A549 (cell line): ENCODE measurements around the gene YOD1. TPM values are rescaled to one million over a fixed set of nuclear protein-coding genes. Genes with fewer than 3 reads are reported as not detected.

Experiments
- ATAC-seq, 2 experiments: fragments of 200-7000 bp in 1 of 2; fragments of >200 bp in 1 of 2; cut with Nextera tagmentation in 1 of 2; cut with Tn5 transposase in 1 of 2; 3 replicates each; pipeline versions ENCODE4 v1.8.0 to v1.9.1; 2018 to 2020; ENCODE audit warnings: mild to moderate bottlenecking in 1 of 2, moderate library complexity in 1 of 2
- CTCF ChIA-PET: fragments of 300-600 bp; sonication (Branson Sonifier 250); formaldehyde crosslinking; extraction: SDS; loops from one replicate; lab custom pipeline; 2021; ENCODE audit warnings: antibody characterized with exemption, inconsistent platforms; lab: Yijun Ruan, JAX
- POLR2A ChIA-PET: fragments of 350-600 bp; formaldehyde crosslinking; extraction: SDS; loops from one replicate; lab custom pipeline; 2021; ENCODE audit warnings: antibody characterized with exemption, inconsistent platforms; lab: Yijun Ruan, JAX
- DNase-seq, 2 experiments: peaks; one replicate each; pipeline versions ENCODE4 v3.0.0 to v3.0.0-alpha.2; 2011 to 2016; ENCODE audit warnings: low read depth in 1 of 2, low spot score in 1 of 2
- FAIRE-seq: peaks from 2 replicates; lab custom pipeline; 2011; peaks lifted over from hg19 to GRCh38; lab: Jason Lieb, UNC
- H3K27ac ChIP-seq, 2 experiments: fragments of >200 bp; sonication (Bioruptor Twin); formaldehyde crosslinking; 3 replicates each; pipeline ENCODE4 v1.5.1; 2016 to 2017
- H3K4me1 ChIP-seq: fragments of >200 bp; sonication (Bioruptor Twin); formaldehyde crosslinking; 3 replicates; pipeline ENCODE4 v1.6.1; 2016
- H3K4me2 ChIP-seq: fragments of >200 bp; sonication (Bioruptor Twin); formaldehyde crosslinking; 3 replicates; pipeline ENCODE4 v1.6.1; 2016
- H3K4me3 ChIP-seq: fragments of >200 bp; sonication (Bioruptor Twin); formaldehyde crosslinking; 3 replicates; pipeline ENCODE4 v1.5.1; 2016
- H3K9me3 ChIP-seq: fragments of >200 bp; sonication (Bioruptor Twin); formaldehyde crosslinking; 3 replicates; pipeline ENCODE4 v1.6.1; 2016
- CBX2 ChIP-seq: fragments of 200-600 bp; sonication (generic); IDR thresholded peaks from 2 replicates; pipeline ENCODE4 v1.6.1; 2016; ENCODE audit warnings: low read depth, mild to moderate bottlenecking, borderline replicate concordance
- CBX8 ChIP-seq: fragments of 200-600 bp; sonication (generic); IDR thresholded peaks from 2 replicates; pipeline ENCODE4 v1.6.1; 2016
- CEBPB ChIP-seq, 2 experiments: fragments of >200 bp in 1 of 2; sonication (Bioruptor Twin) in 1 of 2; formaldehyde crosslinking in 1 of 2; IDR thresholded peaks; 2 replicates each; pipeline ENCODE4 v1.6.1; 2012 to 2016
- CHD4 ChIP-seq: fragments of 200-600 bp; sonication (generic); IDR thresholded peaks from 2 replicates; pipeline ENCODE4 v1.6.1; 2016; ENCODE audit warnings: antibody characterized with exemption, mild to moderate bottlenecking, borderline replicate concordance
- EHMT2 ChIP-seq: fragments of 200-600 bp; sonication (generic); IDR thresholded peaks from 2 replicates; pipeline ENCODE4 v1.6.1; 2016; ENCODE audit warnings: antibody characterized with exemption, low read depth, mild to moderate bottlenecking, moderate library complexity
- HEYL ChIP-seq: fragments of 250-450 bp; sonication (Bioruptor Pico); IDR thresholded peaks from 2 replicates; pipeline ENCODE4 v1.8.0; 2021; ENCODE audit warnings: mild to moderate bottlenecking, moderate library complexity
- HOXB13 ChIP-seq: fragments of 250-450 bp; sonication (Bioruptor Pico); IDR thresholded peaks from 2 replicates; pipeline ENCODE4 v1.5.0; 2020; ENCODE audit warnings: low read depth, mild to moderate bottlenecking, moderate library complexity
- HOXB5 ChIP-seq: fragments of 250-450 bp; sonication (Bioruptor Pico); IDR thresholded peaks from 2 replicates; pipeline ENCODE4 v1.5.0; 2020; ENCODE audit warnings: mild to moderate bottlenecking, moderate library complexity
- JUN ChIP-seq, 2 experiments: fragments of >200 bp; sonication (Bioruptor Twin); formaldehyde crosslinking; IDR thresholded peaks; 2 replicates in 1 of 2; 3 replicates in 1 of 2; pipeline ENCODE4 v1.6.1; 2016 to 2017
- JUNB ChIP-seq: fragments of >200 bp; sonication (Bioruptor Twin); formaldehyde crosslinking; IDR thresholded peaks from 2 replicates; pipeline ENCODE4 v1.6.1; 2016
- MYC ChIP-seq: IDR thresholded peaks from 2 replicates; pipeline ENCODE4 v1.6.1; 2012; ENCODE audit warnings: mild to moderate bottlenecking, inconsistent platforms, low read length, improper control_type of control experiment, borderline replicate concordance
- NFE2L2 ChIP-seq: fragments of 150-350 bp; conservative IDR thresholded peaks from 2 replicates; pipeline ENCODE4 v1.6.1; 2014; ENCODE audit warnings: low read length
- POLR2AphosphoS2 ChIP-seq: conservative IDR thresholded peaks from 2 replicates; pipeline ENCODE4 v1.6.1; 2012; ENCODE audit warnings: low read length, improper control_type of control experiment, inconsistent platforms
- TFCP2L1 ChIP-seq: fragments of 250-450 bp; sonication (Bioruptor Pico); IDR thresholded peaks from 2 replicates; pipeline ENCODE4 v1.5.0; 2021; ENCODE audit warnings: mild to moderate bottlenecking
- WGBS: methylation state at CpG from one replicate; pipeline ENCODE4 v1.1.6; 2017; ENCODE audit errors: missing lambda C conversion rate; 5-methylcytosine and 5-hydroxymethylcytosine counted together
- polyA plus RNA-seq, 4 experiments: library from polyadenylated mRNA; depleted of rRNA in 3 of 4; stranded (reverse); fragments of >200 nt; fragmentation: RNase III in 1 of 4; extraction: RNeasy Plus Mini Kit Qiagen cat#74134 plus additional on column Dnase treatment in 1 of 4; gene quantifications; 2 replicates in 3 of 4; 3 replicates in 1 of 4; pipeline ENCODE4 v1.2.3, GENCODE V29; 2011 to 2017
- TF ChIP-seq, protein P1 (sequence below): fragments of 450-650 bp; IDR thresholded peaks from 2 replicates; pipeline ENCODE4 v1.6.1; 2014; ENCODE audit warnings: antibody characterized with exemption
- TF ChIP-seq, protein P2 (sequence below): IDR thresholded peaks from 2 replicates; pipeline ENCODE4 v1.6.1; 2012
- TF ChIP-seq, protein P3 (sequence below): IDR thresholded peaks from 2 replicates; pipeline ENCODE4 v1.6.1; 2012; ENCODE audit warnings: low read depth, borderline replicate concordance
- TF ChIP-seq, protein P4 (sequence below): fragments of 250-450 bp; sonication (Bioruptor Pico); IDR thresholded peaks from 2 replicates; pipeline ENCODE4 v1.5.0; 2021; ENCODE audit warnings: mild to moderate bottlenecking, moderate library complexity, borderline replicate concordance
- TF ChIP-seq, protein P5 (sequence below): fragments of >200 bp; sonication (Bioruptor Twin); formaldehyde crosslinking; IDR thresholded peaks from 3 replicates; pipeline ENCODE4 v1.6.1; 2016
- TF ChIP-seq, protein P6 (sequence below): fragments of 250-450 bp; sonication (Bioruptor Pico); IDR thresholded peaks from 2 replicates; pipeline ENCODE4 v1.5.0; 2020; ENCODE audit warnings: low read depth, mild to moderate bottlenecking, moderate library complexity

YOD1 gene
- polyA plus RNA-seq, 2 of the 4 experiments (the other 2 are of a cell fraction): 7.0 to 10.3 TPM

DNA sequence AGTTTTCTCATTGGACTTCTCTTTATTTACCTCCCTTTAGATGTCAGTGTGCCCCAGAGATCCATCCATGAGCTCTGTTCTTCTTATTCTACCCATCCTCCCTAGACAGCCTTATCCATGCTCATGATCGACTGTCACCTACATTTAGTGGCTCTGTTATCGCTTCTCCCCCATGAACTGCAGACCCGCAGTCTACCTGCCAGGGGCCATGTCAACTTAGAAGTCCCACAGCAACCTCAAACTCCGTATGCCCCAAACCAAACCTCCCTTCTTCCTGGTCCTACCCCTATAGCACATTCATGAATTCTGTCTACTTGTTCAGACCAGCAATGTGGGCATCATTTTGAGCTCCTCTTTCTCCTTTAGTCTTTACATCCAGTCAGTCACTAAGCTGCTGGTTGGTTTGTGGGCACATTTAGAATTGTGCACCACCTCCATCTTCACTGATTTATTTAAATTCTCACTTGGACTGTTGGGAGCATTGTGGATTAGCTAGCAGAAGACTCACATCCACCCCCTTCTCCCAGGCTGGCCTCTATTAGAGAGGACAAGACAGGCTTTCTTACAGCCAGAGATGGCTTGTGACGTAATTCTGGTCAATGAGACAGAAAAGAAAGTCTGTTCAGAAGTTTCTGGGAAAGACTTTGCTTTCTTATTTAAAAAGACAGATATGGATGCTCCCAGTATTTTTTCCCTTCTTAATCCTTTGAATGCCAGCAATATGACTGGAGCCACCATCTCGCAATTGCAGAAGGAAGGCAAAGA is 37.5 kb downstream of the YOD1 start (continued):
- TF ChIP-seq, protein P1, sequence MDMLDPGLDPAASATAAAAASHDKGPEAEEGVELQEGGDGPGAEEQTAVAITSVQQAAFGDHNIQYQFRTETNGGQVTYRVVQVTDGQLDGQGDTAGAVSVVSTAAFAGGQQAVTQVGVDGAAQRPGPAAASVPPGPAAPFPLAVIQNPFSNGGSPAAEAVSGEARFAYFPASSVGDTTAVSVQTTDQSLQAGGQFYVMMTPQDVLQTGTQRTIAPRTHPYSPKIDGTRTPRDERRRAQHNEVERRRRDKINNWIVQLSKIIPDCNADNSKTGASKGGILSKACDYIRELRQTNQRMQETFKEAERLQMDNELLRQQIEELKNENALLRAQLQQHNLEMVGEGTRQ: no peak
- TF ChIP-seq TFCP2L1 (no peak), HOXB13 (CRISPR knock-in tag) (no peak), CBX2 (no peak), MYC (no peak), POLR2AphosphoS2 (no peak)
- TF ChIP-seq, protein P2, sequence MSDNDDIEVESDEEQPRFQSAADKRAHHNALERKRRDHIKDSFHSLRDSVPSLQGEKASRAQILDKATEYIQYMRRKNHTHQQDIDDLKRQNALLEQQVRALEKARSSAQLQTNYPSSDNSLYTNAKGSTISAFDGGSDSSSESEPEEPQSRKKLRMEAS: no peak
- TF ChIP-seq, protein P3, sequence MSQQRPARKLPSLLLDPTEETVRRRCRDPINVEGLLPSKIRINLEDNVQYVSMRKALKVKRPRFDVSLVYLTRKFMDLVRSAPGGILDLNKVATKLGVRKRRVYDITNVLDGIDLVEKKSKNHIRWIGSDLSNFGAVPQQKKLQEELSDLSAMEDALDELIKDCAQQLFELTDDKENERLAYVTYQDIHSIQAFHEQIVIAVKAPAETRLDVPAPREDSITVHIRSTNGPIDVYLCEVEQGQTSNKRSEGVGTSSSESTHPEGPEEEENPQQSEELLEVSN: no peak

DNA sequence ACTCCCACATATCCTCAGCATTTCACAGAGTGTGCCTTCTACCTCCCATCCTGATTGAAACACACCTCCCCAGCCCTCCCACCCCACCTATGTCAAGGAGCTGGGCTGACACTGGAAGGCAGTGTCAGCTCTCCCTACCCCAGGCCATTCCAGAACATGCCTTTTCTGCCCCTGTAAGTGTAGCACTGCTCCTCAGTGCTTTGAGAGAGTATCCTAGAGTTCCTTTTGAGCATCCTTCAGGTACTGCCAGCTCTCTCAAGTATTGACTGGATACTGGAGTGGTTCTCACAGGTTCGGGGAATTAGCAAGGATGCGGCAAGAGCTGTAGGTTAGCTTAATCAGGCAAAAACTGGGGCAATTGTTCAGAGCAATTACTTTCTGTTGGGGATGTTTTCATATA is 40.3 kb downstream of the YOD1 start:
- CTCF ChIA-PET: interaction anchor here (1.5 to 3.2 kb wide), 4 partner anchors 8 to 39 kb away, joined by 4 to 12 read pairs (median 8); no protein-coding TSS in a partner anchor
- H3K9me3 ChIP-seq: peaks cover 18% of the 10 kb centered on the region
- no peak overlapping the region for H3K4me2 ChIP-seq
- POLR2A ChIA-PET: no interaction called here
- FAIRE-seq: no peak
- H3K4me3 ChIP-seq: no peak overlapping the region
- TF ChIP-seq HOXB5 (CRISPR knock-in tag): no peak
- TF ChIP-seq, protein P3: no peak
- TF ChIP-seq EHMT2: no peak
- TF ChIP-seq, protein P4, sequence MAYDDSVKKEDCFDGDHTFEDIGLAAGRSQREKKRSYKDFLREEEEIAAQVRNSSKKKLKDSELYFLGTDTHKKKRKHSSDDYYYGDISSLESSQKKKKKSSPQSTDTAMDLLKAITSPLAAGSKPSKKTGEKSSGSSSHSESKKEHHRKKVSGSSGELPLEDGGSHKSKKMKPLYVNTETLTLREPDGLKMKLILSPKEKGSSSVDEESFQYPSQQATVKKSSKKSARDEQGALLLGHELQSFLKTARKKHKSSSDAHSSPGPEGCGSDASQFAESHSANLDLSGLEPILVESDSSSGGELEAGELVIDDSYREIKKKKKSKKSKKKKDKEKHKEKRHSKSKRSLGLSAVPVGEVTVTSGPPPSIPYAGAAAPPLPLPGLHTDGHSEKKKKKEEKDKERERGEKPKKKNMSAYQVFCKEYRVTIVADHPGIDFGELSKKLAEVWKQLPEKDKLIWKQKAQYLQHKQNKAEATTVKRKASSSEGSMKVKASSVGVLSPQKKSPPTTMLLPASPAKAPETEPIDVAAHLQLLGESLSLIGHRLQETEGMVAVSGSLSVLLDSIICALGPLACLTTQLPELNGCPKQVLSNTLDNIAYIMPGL (CRISPR knock-in tag): no peak
- TF ChIP-seq HEYL (CRISPR knock-in tag): no peak
- TF ChIP-seq CEBPB (IDR thresholded peaks at IDR 0.05): no peak
- no peak for TF ChIP-seq JUN (IDR thresholded peaks at IDR 0.05)
- no peak for TF ChIP-seq JUNB
- TF ChIP-seq CHD4: no peak
- TF ChIP-seq, protein P5, sequence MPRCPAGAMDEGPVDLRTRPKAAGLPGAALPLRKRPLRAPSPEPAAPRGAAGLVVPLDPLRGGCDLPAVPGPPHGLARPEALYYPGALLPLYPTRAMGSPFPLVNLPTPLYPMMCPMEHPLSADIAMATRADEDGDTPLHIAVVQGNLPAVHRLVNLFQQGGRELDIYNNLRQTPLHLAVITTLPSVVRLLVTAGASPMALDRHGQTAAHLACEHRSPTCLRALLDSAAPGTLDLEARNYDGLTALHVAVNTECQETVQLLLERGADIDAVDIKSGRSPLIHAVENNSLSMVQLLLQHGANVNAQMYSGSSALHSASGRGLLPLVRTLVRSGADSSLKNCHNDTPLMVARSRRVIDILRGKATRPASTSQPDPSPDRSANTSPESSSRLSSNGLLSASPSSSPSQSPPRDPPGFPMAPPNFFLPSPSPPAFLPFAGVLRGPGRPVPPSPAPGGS: no peak
- TF ChIP-seq NFE2L2: no peak
- TF ChIP-seq, all 56 proteins: peak for 0
- no peak for ATAC-seq
- H3K27ac ChIP-seq: peak overlapping the region; percentile 21 to 89; a peak in 4 of 6 replicates
- no peak for DNase-seq
- peaks cover 28% of the 10 kb centered on the region for H3K4me1 ChIP-seq
- WGBS: 98% methylated on average over 2 of the region's 2 CpGs

DNA sequence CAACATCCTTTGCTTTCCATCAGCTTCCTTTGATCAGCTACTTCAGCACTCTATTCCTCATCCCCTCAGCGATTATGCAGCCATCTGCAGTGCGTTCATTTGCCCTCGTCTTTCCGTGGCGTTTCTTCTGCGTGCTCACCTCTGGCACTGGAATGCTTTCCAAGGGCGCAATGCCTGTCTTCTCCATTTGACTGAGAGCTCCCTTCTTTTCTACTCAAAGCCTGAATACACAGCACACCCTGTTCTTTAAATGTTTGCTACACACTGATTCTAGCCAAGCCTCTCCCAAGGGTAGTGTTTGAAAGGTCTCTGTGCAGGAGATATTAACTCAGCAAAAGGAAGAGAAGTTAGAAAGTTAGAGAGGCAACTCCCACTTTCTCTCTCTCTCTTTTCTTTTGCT is 41.1 kb downstream of the YOD1 start:
- TF ChIP-seq HEYL (CRISPR knock-in tag) (no peak), CBX8 (no peak)
- TF ChIP-seq, protein P6, sequence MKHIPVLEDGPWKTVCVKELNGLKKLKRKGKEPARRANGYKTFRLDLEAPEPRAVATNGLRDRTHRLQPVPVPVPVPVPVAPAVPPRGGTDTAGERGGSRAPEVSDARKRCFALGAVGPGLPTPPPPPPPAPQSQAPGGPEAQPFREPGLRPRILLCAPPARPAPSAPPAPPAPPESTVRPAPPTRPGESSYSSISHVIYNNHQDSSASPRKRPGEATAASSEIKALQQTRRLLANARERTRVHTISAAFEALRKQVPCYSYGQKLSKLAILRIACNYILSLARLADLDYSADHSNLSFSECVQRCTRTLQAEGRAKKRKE: no peak
- TF ChIP-seq, all 56 proteins: peak for 0
- peaks cover 18% of the 10 kb centered on the region for H3K9me3 ChIP-seq
- ChIA-PET POLR2A (no interaction called here), CTCF (interaction anchor here (0.8 to 3.2 kb wide), 4 partner anchors 9 to 40 kb away, joined by 3 to 12 read pairs (median 8); no protein-coding TSS in a partner anchor)
- ATAC-seq (no peak), FAIRE-seq (no peak), DNase-seq (no peak)
- no peak overlapping the region for H3K4me3 ChIP-seq
- no peak overlapping the region for H3K4me2 ChIP-seq
- 93% methylated on average over 7 of the region's 7 CpGs for WGBS
- peaks cover 36% of the 10 kb centered on the region for H3K4me1 ChIP-seq
- peak overlapping the region; percentile 82 to 89; a peak in 4 of 6 replicates for H3K27ac ChIP-seq
